CD14-positive monocyte (primary cell): ENCODE data around the gene CHN2. TPM values are rescaled to one million over a fixed set of nuclear protein-coding genes. Genes with fewer than 3 reads are reported as not detected.
A peak's percentile ranks its signal among the peaks of the same experiment; 100 is the strongest.
"Not testable (repeated sequence)": the region's sequence is repeated elsewhere in the genome, so short reads cannot be mapped to it uniquely, and the experiment has no call there.

Experiments
- DNase-seq, 3 donors: peaks; one replicate each; pipeline ENCODE4 v3.0.0-alpha.2; 2011 to 2022
- H2AFZ ChIP-seq: 2 replicates; pipeline ENCODE4 v1.6.0; 2012; ENCODE audit warnings: mild to moderate bottlenecking, low read depth, low read length, inconsistent platforms; ENCODE audit not compliant: insufficient read depth, poor library complexity, severe bottlenecking
- H3K27ac ChIP-seq, 2 donors: 1 replicate in 1 of 2; 2 replicates in 1 of 2; pipeline ENCODE4 v1.5.1; 2012 to 2013; ENCODE audit warnings: low read length in 2 of 2, control low read depth in 1 of 2, inconsistent platforms in 1 of 2, low read depth in 1 of 2, mild to moderate bottlenecking in 1 of 2
- H3K27me3 ChIP-seq, 2 donors: one replicate each; pipeline versions ENCODE4 v1.6.0 to v1.6.1; 2011 to 2013; ENCODE audit warnings: low read length in 2 of 2; ENCODE audit not compliant: control insufficient read depth in 2 of 2, insufficient read depth in 2 of 2
- H3K36me3 ChIP-seq, 2 donors: replicated peaks in 1 of 2; 1 replicate in 1 of 2; 2 replicates in 1 of 2; pipeline versions ENCODE4 v1.5.1 to v1.6.1; 2012 to 2013; ENCODE audit warnings: low read length in 2 of 2, control low read depth in 1 of 2, inconsistent platforms in 1 of 2, mild to moderate bottlenecking in 1 of 2; ENCODE audit not compliant: insufficient read depth in 2 of 2, control insufficient read depth in 1 of 2
- H3K4me1 ChIP-seq, 2 donors: 1 replicate in 1 of 2; 2 replicates in 1 of 2; pipeline versions ENCODE4 v1.5.1 to v1.6.1; 2012 to 2013; ENCODE audit warnings: low read length in 2 of 2, control low read depth in 1 of 2, inconsistent platforms in 1 of 2, mild to moderate bottlenecking in 1 of 2, moderate library complexity in 1 of 2; ENCODE audit not compliant: insufficient read depth in 2 of 2, control insufficient read depth in 1 of 2
- H3K4me2 ChIP-seq: replicated peaks from 2 replicates; pipeline ENCODE3; 2012; ENCODE audit warnings: low read length, moderate library complexity, mild to moderate bottlenecking; ENCODE audit not compliant: poor library complexity, severe bottlenecking; ENCODE audit errors: extremely low read depth
- H3K4me3 ChIP-seq, 3 experiments: fragments of 200-600 bp in 1 of 3; sonication (generic) in 1 of 3; replicated peaks in 1 of 3; 1 replicate in 2 of 3; 2 replicates in 1 of 3; pipeline ENCODE4 v1.5.1; 2011 to 2013; ENCODE audit warnings: low read length in 3 of 3, mild to moderate bottlenecking in 3 of 3, control low read depth in 2 of 3, low read depth in 2 of 3, inconsistent platforms in 1 of 3, moderate library complexity in 1 of 3
- H3K79me2 ChIP-seq: 2 replicates; pipeline ENCODE4 v1.6.0; 2012; ENCODE audit warnings: mild to moderate bottlenecking, control low read depth, inconsistent platforms, low read length, moderate library complexity; ENCODE audit not compliant: insufficient read depth
- H3K9ac ChIP-seq: 2 replicates; pipeline ENCODE4 v1.6.0; 2017; ENCODE audit warnings: low read length, mild to moderate bottlenecking; ENCODE audit not compliant: insufficient read depth, poor library complexity, severe bottlenecking
- H3K9me3 ChIP-seq, 2 donors: replicated peaks in 1 of 2; 1 replicate in 1 of 2; 2 replicates in 1 of 2; pipeline versions ENCODE4 v1.5.1 to v1.6.1; 2012 to 2013; ENCODE audit warnings: low read length in 2 of 2, control low read depth in 1 of 2; ENCODE audit not compliant: control insufficient read depth in 1 of 2, insufficient read depth in 1 of 2
- H4K20me1 ChIP-seq: 2 replicates; pipeline ENCODE4 v1.6.0; 2012; ENCODE audit warnings: mild to moderate bottlenecking, low read length, control low read depth, moderate library complexity; ENCODE audit not compliant: insufficient read depth
- H3K27ac Mint-ChIP-seq, 7 donors: one replicate each; pipeline ENCODE4 v1.8.0; 2020; ENCODE audit warnings: mild to moderate bottlenecking in 7 of 7, mixed read lengths in 7 of 7, moderate library complexity in 6 of 7, inconsistent platforms in 2 of 7
- H3K27me3 Mint-ChIP-seq, 3 donors: one replicate each; pipeline ENCODE4 v1.8.0; 2021 to 2022; ENCODE audit warnings: low read depth in 3 of 3, mild to moderate bottlenecking in 3 of 3, mixed read lengths in 3 of 3, moderate library complexity in 3 of 3, inconsistent platforms in 1 of 3
- H3K36me3 Mint-ChIP-seq, 2 donors: one replicate each; pipeline ENCODE4 v1.8.0; 2020; ENCODE audit warnings: mixed read lengths in 2 of 2, inconsistent platforms in 1 of 2, mild to moderate bottlenecking in 1 of 2
- H3K4me1 Mint-ChIP-seq: one replicate; pipeline ENCODE4 v1.8.0; 2020; ENCODE audit warnings: mild to moderate bottlenecking, mixed read lengths
- H3K4me3 Mint-ChIP-seq, 2 donors: one replicate each; pipeline ENCODE4 v1.8.0; 2020; ENCODE audit warnings: mild to moderate bottlenecking in 2 of 2, mixed read lengths in 2 of 2, moderate library complexity in 1 of 2
- H3K9me3 Mint-ChIP-seq, 7 donors: one replicate each; pipeline ENCODE4 v1.8.0; 2020 to 2022; ENCODE audit warnings: mixed read lengths in 7 of 7, mild to moderate bottlenecking in 6 of 7, moderate library complexity in 6 of 7, inconsistent platforms in 2 of 7
- CTCF ChIP-seq: fragments of 200-600 bp; IDR thresholded peaks from one replicate; pipeline ENCODE4 v1.8.0; 2022; ENCODE audit warnings: antibody characterized with exemption, mild to moderate bottlenecking
- WGBS: methylation state at CpG from one replicate; pipeline ENCODE4 v1.1.5; 2013; ENCODE audit warnings: missing lambda C conversion rate; ENCODE audit not compliant: insufficient coverage; 5-methylcytosine and 5-hydroxymethylcytosine counted together
- intact Hi-C, 2 donors: fragments of 100-400 bp; cut with micrococcal nuclease; formaldehyde crosslinking; loops; one replicate each; pipeline versions ENCODE4 v1.15.0 to v1.15.1; 2023
- polyA plus RNA-seq, 3 donors: library from polyadenylated mRNA; depleted of rRNA in 1 of 3; unstranded in 2 of 3; stranded (reverse) in 1 of 3; fragments of 300-500 nt in 2 of 3; fragments of >200 nt in 1 of 3; fragmentation: Illumina TruSeq in 2 of 3; gene quantifications; 1 replicate in 2 of 3; 2 replicates in 1 of 3; pipeline ENCODE4 v1.2.3, GENCODE V29; 2012 to 2021

The CHN2 gene
- polyA plus RNA-seq, 3 donors = 26.6 to 66.5 (median 44.8) TPM

DNA sequence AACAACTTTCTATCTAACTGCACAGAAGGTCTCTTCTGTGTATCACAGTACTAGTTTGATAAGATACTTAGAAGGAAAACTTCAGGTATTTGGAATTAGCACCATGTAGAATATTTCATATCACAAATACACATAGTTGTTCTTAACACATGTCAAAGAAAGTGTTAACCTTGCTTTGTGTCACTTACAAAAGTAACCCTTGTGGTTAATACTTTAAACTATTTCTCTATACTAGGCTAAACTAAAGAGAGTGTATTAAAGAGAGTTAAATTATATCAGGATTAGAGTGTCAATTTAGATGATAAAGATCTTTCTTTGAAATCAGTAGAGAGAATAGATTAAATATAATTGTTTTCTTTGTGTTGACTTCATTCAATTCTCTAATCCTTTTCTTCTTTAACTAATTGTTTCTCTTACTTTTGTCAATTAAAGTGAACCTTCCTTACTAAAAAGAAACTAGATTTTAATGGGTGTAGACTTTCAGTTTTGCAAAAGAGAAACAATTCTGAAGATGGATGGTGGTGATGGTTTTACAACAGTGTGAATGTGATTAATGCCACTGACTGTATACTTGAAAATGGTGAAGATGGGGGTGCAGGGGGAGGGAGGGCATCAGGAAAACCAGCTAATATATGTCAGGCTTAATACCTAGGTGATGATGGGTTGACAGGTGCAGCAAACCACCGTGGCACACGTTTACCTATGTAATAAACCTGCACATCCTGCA is 67.8 kb downstream of the CHN2 start:
- H3K27me3 Mint-ChIP-seq = peaks cover 0 to 3% (median 2%) of the 10 kb centered on the region in 3 donors
- Histone ChIP-seq H3K9me3 (no peaks in the 10 kb centered on the region), H3K36me3 (no peaks in the 10 kb centered on the region), H2AFZ (no peak overlapping the region), H3K4me1 (peaks cover 10% of the 10 kb centered on the region in 2 donors), H3K27me3 (no peaks in the 10 kb centered on the region), H3K27ac (no peak overlapping the region), H3K79me2 (no peaks in the 10 kb centered on the region), H3K4me3 (no peak overlapping the region), H3K9ac (no peak overlapping the region), H4K20me1 (peaks cover 69% of the 10 kb centered on the region), H3K4me2 (no peak overlapping the region)
- peaks cover 0 to 8% (median 3%) of the 10 kb centered on the region in 7 donors for H3K9me3 Mint-ChIP-seq
- H3K27ac Mint-ChIP-seq = peak overlapping the region in 1 of 7 donors; percentile 66
- no CpG with 5 or more reads among the region's 2 CpGs for WGBS
- peaks cover 26 to 50% of the 10 kb centered on the region in 2 donors for H3K36me3 Mint-ChIP-seq
- no peak overlapping the region for H3K4me3 Mint-ChIP-seq
- no peak for TF ChIP-seq CTCF
- H3K4me1 Mint-ChIP-seq = peaks cover 19% of the 10 kb centered on the region
- intact Hi-C loops = no loop called here
- DNase-seq = no peak

GRCh38 chr7:29263601-29264207 is 69.1 kb downstream of the CHN2 start:
- H3K9me3 ChIP-seq, DNase-seq, H2AFZ ChIP-seq, H3K27me3 ChIP-seq, intact Hi-C loops, H3K4me3 ChIP-seq, H3K9me3 Mint-ChIP-seq, H3K79me2 ChIP-seq, H3K4me2 ChIP-seq, H3K9ac ChIP-seq, H3K27ac ChIP-seq, H3K27me3 Mint-ChIP-seq, H3K4me3 Mint-ChIP-seq, H3K36me3 ChIP-seq: not testable (repeated sequence)
- WGBS = 96% methylated on average over 16 of the region's 44 CpGs
- H3K27ac Mint-ChIP-seq = peak overlapping the region in 2 of 7 donors; percentile 13 to 60
- Histone ChIP-seq H3K4me1 (peaks cover 10% of the 10 kb centered on the region in 2 donors), H4K20me1 (peaks cover 67% of the 10 kb centered on the region)
- H3K4me1 Mint-ChIP-seq = peaks cover 19% of the 10 kb centered on the region
- peaks cover 24 to 52% of the 10 kb centered on the region in 2 donors for H3K36me3 Mint-ChIP-seq
